Measurements from ENCODE around the gene NDUFA11.

Gene NDUFA11

DNA sequence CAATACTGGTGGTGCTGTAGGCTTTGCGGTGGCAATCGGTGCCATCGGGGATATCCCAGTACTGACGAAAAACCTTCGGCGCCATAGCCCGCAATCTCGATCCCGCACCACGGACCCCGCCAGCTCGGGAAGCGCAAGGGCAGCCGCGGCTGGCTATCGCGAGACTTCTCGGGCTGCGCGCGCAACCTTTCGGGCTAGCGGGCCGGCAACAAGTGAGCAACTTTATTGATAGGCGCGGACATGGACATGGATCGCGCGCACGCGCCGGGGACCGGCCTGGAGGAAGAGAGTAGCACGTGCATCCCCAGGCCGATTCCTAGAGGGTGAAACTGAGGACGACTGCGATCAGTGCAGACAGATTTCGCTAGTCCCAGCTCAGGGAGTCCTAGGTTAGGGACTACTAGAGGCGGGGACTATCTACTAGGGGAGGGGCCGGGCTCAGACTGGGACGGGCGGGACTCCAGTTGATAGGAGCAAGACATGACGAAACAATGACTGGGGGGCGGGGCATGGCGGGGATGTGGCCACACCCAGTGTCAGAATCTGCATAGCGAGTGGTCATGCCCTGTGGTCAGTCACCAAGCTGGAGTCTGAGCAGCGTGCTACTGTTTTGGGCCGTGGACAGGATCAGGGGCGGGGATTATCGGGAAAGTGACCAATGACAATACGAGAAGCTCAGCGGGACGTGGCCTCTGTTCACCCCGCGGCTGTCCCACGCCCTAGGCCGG is at the start of gene NDUFA11:
NDUFA11 (minus strand) TSS at position 167 of the 728 bp plus-strand sequence; CDS start at position 85, 82 bp downstream.
- peak; percentile 93 for DNase-seq (ENCODE audit: extremely low read depth in 1 of 2, low read depth in 1 of 2)

DNA sequence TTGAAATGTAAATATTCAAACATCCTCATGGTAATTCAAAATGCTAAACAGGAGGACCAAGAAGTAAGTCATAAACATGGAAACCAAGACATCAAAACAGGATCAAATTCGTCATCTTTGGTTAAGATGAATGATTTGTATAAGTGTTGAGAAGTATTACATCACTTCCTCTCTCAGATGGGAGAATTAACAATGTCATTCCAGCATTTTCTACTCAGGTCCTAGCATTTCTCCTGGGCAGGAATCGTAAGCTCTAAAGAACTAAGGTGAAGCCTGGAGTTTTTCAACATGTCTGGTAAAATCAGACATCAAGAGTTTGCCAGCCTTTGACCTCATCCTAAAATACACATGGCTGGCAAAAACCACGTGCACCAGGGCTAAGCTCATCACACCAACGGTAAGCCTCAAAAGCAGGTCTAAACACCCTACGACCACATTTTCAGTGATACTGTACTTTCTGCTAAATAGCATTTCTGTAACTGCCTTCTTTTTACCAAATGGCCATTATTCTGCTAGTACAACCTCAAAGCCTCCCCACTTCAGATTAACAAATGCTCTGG is 49.5 kb upstream of the NDUFA11 start:
- DNase-seq (ENCODE audit: extremely low read depth in 1 of 2, low read depth in 1 of 2), result no peak

DNA sequence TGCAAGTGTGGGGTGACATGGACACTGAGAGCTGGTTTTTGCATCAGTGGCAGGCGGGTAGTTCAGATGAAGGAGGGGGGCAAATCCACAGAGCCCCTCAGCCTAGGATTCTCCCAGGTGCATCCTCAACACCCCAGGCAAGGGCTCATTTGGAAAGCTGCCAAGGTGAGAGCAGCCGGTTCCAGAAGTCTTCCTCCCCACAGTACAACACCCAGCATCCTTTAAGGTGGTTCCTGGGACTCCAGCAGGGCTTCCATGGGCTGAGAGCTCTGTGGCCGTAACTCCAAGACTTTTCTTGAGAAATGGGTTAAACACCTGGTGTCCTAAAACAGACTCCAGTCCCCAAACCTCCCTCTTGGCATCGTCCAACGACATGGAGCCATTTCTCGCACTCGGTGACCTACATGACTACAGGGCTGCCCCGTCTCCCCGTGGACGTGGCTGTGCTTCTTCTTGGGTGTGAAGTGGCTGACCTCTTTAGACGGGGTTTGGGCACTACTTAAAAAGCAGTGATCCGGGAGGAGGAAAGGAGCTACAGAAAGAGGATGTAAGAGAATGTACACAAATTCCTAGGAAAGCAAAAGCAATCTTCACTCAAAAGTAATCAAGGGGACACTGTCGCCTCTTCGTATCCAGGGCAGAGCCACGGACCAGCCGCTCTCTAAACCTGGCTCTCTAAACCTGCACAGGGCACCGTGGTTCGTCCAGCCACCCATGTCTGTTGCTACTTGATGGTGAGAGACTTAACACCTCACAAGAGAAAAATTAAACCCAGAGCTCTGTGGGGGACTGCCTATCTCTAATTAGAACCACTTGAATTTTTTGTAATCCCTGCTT is 48.8 kb upstream of the NDUFA11 start:
- no peak for DNase-seq (ENCODE audit: extremely low read depth in 1 of 2, low read depth in 1 of 2)

DNA sequence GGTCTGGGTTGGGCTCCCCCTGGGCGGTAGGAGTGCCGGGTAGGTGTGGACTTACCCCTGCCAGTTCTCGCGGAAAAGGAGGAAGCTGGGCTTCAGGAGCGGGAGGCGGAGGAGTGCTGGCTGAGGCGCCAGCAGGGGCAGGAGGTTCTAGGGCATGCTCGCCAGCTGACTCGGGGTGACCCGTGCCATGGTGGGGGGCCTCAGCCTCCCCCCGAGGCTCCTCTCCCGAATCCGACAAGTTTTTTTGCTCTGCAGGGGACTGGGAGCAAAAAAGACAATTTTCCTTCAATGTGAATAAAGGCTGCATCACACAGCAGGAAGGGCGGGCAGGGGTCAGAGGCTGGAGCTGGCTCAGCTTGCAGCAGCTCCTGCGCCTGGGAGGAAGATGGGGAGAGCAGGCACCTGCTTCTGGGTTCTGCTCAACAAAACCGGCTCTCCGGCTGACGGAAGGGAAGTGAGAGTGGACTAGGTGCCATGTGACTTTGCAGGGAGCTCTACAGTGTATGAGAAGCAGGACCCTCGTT is 47.8 kb upstream of the NDUFA11 start:
- DNase-seq (ENCODE audit: extremely low read depth in 1 of 2, low read depth in 1 of 2), result no peak

DNA sequence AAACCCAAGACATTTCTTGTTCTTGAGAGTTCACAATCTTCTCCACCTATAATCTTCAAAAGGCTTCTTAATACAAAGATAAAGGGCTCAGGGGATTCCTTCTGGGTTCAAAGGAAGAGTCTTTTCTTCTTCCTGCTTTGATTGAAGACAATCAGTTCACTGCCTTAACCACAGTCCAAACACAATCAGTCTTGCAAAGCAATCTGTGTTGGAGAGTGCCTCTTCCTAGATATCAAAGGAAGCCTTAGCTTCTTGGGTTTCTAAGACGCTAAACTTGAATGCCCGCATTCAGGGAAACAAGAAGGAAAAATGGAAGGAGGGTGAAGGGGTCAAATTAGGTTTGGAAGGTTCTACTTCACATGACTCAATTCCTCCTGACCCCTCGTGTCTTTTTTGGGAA is 47.2 kb upstream of the NDUFA11 start:
- no peak for DNase-seq (ENCODE audit: extremely low read depth in 1 of 2, low read depth in 1 of 2)

DNA sequence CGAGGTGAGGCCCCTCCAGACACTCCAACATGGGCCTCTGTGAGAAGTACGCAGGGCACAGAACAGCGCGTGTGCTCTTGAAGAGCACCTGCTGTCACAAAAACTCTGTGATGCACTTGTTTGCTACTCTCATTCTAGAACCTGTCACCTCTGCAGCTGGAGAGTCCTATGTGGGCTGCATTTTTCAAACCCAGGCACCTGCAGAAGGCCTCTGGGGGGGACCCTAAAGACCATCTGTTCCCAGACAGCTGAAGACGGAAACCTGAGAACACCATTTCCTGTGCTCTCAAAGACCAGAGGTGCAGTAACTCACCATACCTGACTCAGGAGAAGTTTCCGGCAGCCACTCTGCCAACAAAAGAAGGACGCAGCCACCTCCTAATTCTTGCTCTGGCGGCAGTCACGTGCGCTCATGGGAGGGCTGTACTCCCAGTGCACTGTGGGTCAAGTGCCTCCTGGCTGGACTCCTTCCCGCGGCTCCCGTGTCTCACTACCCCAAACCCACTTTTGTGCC is 46.3 kb upstream of the NDUFA11 start:
- DNase-seq (ENCODE audit: extremely low read depth in 1 of 2, low read depth in 1 of 2), result peak in 1 of 2 donors; percentile 20

DNA sequence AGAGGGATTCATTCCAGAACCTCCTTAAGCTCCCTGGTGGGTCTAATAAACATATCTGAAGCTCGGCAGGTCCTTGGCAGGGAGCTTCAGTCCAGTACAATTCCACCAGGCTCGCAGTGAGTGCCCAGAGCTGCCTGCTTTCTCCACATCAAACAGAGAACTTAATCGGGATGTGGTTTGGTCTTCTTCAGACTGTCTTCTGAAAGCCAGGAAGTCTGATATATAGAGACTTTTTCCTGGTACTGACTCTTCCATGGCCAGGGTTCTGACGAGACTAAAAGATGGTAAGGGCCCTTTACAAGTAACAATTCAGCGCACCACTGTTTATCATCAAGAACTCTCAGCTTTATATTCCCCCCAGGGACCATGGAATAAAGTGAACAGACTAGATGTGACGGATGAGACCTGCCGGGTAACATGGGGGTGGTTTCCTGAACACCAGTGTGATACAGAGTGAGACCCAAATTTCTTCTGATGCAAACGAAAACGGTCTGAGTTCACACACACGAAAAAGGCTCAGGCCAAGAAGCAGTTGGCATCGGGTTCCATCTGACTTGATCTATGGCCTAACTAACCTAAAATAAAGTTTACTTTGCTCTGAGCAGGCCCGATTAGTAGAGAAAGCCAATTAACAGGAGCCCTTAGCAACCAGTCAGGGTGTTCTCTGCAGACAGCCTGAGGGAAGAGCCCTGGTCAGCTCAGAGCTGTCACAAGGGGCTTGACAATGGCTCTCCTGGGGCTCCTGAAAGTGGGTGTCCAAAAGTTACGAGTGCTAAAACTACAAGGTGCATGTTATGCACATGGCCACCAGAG is 45.4 kb upstream of the NDUFA11 start:
- no peak for DNase-seq (ENCODE audit: extremely low read depth in 1 of 2, low read depth in 1 of 2)

DNA sequence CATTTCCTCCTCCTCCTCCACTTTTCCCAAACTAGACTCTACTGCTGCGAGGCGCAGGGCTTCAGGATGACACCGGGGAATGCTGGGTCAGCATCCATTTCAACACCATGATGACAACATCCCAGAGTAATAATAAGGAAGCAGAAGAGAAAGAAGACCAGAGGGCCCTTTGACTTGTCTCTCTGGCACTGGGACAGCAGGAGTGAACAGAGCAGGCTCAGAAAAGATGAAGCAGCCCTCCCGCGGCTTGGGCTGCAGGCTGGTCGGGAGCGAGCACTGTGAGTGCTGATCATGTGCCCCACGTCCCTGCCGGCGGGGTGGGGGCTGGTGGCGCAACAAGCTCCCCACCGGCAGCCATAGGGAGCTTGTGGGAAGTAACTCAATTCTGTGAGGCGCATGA is 43.8 kb upstream of the NDUFA11 start:
- DNase-seq (ENCODE audit: extremely low read depth in 1 of 2, low read depth in 1 of 2), result no peak

DNA sequence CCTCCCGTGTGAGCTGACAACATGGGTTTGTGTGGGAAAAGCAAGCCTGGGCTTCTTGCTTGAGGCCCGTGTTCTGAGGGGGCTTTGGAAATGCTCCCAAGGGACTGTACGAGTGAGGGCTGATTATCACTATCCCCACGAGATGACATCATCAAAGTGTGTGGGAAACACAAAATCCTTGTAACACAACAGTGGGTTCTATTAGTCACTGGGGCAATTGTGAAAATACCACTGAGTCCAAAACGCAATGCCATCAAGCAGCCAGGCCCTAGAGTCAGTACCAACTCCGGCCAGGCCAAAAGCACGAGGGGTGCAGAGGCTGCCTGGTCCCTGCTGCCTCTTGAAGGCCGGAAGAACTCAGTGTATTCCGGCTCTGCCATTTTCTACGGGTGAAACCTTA is 40.0 kb upstream of the NDUFA11 start:
- DNase-seq (ENCODE audit: extremely low read depth in 1 of 2, low read depth in 1 of 2), result no peak

DNA sequence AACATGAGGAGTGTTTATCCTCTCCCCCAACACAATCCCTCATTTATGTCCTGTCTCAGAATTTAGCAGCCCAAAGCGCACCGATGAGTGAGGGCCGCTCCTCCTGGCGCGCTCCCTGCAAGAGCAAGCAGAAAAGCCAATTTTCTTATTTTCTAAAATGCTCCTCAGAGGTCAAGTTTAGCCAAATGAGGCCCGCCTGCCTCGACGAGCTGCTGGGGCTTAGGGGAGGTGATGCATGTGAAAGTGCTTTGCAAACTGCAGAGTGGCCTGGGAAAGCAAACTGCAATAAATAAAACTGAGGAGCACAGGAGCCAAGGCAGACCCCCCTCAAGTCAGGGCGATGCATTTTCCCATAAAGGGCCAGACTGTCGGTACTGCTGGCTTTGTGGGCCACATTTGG is 39.5 kb upstream of the NDUFA11 start:
- DNase-seq (ENCODE audit: extremely low read depth in 1 of 2, low read depth in 1 of 2), result no peak

DNA sequence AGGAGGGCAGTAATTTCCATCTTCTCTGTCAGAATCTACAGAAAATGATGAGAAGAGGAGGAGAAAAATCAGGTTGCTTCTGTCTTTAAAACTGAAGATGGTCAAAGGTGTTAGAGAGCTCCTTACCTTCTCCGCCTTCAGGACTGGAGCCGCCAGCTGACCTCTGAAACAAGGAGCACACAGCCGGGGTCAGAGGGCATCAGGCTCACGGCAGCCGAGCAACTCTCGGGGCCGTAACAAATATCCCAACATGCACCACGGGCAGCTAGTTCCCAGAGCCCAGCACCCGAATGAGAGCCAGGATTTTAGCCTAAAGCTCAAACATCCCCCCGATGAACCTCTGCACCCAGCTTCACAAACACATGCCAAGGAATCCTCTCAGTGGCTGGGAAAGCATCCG is 38.1 kb upstream of the NDUFA11 start:
- DNase-seq (ENCODE audit: extremely low read depth in 1 of 2, low read depth in 1 of 2), result no peak

DNA sequence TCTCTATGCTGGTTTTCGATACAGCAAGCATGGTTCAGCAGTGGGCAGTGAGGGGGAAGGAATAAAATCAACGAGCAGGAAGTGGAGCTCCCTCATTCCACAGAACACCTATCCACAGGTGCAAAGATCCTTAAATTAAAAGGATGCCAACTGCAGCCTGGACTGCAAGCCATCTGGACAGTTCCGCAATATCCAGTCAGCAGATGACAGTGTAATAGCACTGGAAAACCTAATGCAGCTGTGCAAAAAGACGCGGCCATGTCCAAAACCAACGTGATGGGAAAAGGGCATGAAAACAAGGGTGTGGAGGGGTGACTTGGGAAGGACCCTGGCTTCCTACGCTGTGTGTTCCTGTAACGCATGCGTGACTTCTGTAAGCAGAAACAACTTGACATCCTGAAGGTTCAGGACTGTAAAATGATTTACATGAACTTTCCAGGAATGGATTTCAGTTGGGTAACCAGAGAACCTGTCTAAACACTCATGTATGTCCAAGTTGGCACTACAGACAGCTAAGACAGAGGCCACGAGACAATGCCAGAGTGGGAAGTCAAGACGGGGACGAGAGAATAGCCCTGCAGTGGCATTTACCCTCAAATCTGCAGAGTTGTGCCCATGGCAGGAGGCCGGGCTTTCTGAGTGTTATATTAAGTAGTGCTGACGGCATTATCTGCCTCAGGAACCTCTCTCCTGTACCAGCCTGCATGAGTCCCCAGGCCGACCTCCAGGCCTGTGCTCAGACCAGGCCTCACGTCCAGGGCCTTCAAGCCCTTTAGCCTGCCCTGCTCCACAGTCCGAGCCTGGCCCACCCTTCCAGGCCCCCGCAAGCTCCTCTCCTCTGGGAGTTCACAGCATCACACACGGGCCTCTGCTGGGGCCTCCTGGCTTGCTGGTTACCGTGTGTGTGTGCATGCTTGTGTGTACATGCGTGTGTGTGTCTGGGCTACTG is 36.9 kb upstream of the NDUFA11 start:
- DNase-seq (ENCODE audit: extremely low read depth in 1 of 2, low read depth in 1 of 2), result no peak

DNA sequence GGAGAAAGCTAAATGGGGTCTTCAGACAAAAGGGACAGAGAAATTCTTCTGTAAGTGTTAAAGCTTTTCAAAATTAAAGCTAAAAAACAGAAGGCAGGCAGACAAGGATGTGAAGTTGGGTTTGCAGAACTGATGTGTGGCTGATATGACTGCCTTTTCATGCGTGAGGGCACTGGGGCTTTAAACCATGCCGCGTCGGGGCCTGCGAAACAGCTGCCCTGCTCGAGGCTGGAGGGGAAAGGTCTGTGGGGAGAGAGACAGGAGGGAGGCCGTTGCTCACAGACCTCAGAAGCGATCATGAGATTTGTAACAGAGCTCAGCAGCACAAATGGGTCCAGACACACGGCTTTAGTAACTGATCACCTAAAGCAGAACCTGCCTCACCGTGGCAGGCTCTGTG is 34.0 kb upstream of the NDUFA11 start:
- no peak for DNase-seq (ENCODE audit: extremely low read depth in 1 of 2, low read depth in 1 of 2)

DNA sequence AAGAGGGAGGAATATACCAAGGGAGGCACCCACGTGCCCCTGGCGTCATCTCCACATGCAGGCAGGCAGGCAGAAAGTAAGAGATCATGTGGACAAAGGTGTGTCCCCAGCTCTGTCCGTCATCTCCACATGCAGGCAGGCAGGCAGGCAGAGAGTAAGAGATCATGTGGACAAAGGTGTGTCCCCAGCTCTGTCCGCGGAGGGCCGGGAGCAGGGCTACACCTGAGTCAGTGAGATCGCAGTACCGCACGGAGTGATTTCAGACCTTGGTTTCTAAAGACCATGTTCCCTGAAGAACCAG is 32.7 kb upstream of the NDUFA11 start:
- no peak for DNase-seq (ENCODE audit: extremely low read depth in 1 of 2, low read depth in 1 of 2)

DNA sequence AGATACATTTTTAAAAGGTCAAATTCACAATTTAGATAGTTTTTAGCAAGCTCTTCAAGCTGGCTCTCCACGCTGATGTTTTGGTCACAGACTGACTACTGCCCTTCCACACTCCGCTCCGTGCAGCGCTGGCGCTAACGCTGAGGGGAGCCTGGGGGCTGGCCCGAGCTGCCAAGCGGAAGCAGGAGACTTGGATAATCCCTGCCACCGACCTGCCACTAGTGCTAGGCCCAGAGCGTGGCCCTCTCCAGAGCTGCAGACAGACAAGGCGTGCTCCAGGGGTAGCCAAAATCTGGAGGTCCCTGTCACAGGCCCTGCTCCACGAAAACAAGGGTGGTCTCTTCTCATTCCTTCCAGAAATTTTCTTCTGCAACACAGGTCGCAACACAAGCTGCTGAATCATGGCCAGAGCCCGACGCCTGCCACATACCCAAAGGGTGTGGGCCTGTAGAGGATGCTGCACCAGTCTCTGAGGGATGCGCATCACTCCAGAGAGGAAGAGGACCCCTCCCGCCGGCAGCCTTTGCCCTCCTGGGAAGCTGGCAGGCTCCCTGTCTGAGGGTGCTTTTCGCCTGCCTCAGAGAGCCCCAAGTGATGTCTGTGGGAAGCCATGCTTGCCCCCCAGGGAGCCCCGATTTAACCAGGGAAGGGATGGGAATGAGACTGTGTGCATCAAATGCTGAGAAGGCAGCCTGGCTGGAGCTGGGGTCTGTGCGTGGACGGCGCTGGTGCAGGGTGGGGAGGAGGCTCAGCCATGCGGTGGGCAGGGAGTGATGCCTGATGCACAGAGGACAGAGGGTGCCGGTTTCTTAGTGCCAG is 32.1 kb upstream of the NDUFA11 start:
- no peak for DNase-seq (ENCODE audit: extremely low read depth in 1 of 2, low read depth in 1 of 2)

DNA sequence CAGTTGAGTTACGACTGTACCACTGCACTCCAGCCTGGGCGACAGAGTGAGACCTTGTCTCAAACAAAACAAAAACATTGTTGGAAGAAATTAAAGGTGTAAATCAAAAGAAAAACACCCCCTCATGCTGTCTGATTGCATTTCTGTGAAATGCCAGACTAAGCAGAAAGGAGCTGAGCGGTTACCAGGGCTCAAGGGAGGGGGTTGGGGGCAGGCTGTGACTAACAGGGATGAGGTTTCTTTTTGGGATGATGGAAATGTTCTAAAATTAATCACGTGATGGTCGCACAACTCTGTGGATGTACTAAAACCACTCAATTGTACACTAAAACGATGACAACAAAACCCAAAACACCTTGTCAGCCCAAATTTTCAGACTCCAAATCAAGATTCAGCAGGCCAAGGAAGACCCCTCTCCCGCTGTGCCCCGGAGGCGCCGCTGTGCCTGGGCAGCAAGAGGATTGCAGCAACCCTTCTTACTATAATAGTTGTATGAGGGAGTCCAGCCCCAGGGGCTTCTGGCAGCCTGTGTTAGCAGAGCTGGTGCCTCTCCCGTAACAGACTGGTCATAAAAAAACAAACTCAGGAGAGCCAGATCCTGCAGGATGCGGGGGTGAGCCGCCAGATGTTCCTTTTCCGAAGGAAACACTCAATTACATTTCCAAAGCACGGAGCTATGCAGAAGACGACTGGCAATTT is 31.3 kb upstream of the NDUFA11 start:
- DNase-seq (ENCODE audit: extremely low read depth in 1 of 2, low read depth in 1 of 2), result no peak

DNA sequence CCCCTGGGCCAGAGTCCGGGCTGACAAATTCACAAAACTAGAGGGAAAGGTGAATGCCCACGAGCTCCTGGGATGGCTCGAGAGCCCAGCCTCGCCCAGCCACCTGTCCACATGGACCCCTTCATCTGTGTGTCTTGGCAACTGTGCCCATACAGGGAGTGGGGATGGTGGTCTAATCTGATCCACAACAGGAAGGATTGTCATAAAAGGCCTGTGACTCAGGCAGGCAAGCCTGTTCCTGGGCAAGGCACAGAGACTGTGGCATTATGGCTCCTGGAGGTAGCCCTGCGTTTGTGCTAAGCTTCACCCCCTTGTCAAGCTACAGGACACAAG is 30.4 kb upstream of the NDUFA11 start:
- DNase-seq (ENCODE audit: extremely low read depth in 1 of 2, low read depth in 1 of 2), result no peak

DNA sequence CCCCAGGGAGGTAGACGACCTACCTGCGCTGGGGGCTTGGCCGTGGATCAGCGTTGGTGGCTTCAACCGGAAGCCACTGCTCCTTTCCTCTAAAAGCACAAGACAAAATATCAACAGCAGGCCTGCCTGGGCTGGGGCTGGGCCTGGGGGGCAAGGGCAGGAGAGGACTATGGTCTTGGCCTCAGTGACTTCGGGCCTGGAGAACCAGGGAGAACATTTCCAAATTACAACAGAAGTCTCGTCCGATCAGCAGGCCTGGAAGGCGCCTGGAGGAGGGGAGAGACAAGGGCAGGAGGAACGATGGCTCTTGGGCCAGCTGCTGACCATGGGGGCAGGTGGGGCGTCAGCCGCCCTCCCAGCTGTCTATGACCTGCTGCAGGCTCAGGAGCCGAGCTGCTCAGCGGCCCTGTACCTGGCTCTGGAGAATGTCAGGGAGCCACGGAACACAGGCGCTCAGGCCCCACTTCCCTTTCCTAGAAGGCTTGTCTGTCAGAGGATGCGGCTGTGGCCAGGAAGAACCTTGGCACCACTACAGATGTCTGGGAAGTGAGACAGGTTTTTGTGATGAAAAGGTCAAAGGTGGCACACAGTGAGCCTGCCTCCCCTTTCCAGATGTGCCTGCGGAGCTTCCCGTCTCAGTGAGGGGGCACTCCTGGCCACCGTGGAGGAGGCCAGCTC is 29.9 kb upstream of the NDUFA11 start:
- DNase-seq (ENCODE audit: extremely low read depth in 1 of 2, low read depth in 1 of 2), result no peak

All from stimulated activated CD8-positive, alpha-beta memory T cell treated with anti-CD3 and anti-CD28 coated beads, Interleukin-7, amount 100 ng/mL, for 48 hours (primary cell).